HL-60 (cell line): ENCODE data around the gene LY6G6D.
A peak's percentile ranks its signal among the peaks of the same experiment; 100 is the strongest.

Experiments
- DNase-seq, 2 experiments: peaks; one replicate each; pipeline ENCODE4 v3.0.0-alpha.2; 2010 to 2020; ENCODE audit warnings: low read depth in 1 of 2, low spot score in 1 of 2
- H3K27ac ChIP-seq: fragments of 250-450 bp; sonication (Bioruptor Pico); replicated peaks from 2 replicates; pipeline ENCODE4 v1.5.1; 2020; ENCODE audit warnings: mild to moderate bottlenecking, moderate library complexity
- H3K27me3 ChIP-seq: fragments of 250-450 bp; sonication (Bioruptor Pico); 2 replicates; pipeline ENCODE4 v1.5.1; 2021; ENCODE audit warnings: mild to moderate bottlenecking, moderate library complexity; ENCODE audit not compliant: insufficient read depth, poor library complexity, severe bottlenecking
- H3K4me3 ChIP-seq: replicated peaks from 2 replicates; pipeline ENCODE4 v1.5.1; 2011; ENCODE audit warnings: mild to moderate bottlenecking, control low read depth, low read length; ENCODE audit not compliant: insufficient read depth
- CTCF ChIP-seq: IDR thresholded peaks from one replicate; pipeline ENCODE4 v1.5.1; 2011; ENCODE audit warnings: low read length, control low read depth, inconsistent platforms; ENCODE audit not compliant: insufficient read depth
- GABPA ChIP-seq: IDR thresholded peaks from 2 replicates; pipeline ENCODE4 v1.6.1; 2012; ENCODE audit warnings: low read depth
- POLR2AphosphoS5 ChIP-seq: IDR thresholded peaks from 2 replicates; pipeline ENCODE4 v1.6.1; 2012; ENCODE audit warnings: low read depth
- REST ChIP-seq: IDR thresholded peaks from 2 replicates; pipeline ENCODE4 v1.6.1; 2012; ENCODE audit warnings: low read depth; ENCODE audit not compliant: insufficient replicate concordance
- SPI1 ChIP-seq: IDR thresholded peaks from 2 replicates; pipeline ENCODE4 v1.6.1; 2012; ENCODE audit warnings: low read depth, mild to moderate bottlenecking, borderline replicate concordance

The LY6G6D gene

GRCh38 chr6:31689249-31690110 lies 25.7 kb upstream of the LY6G6D start:
- peak; percentile 35 for TF ChIP-seq CTCF
- no peak for TF ChIP-seq GABPA
- TF ChIP-seq POLR2AphosphoS5, result no peak
- TF ChIP-seq SPI1, result no peak
- Histone ChIP-seq H3K27me3 (no peaks in the 10 kb centered on the region), H3K4me3 (no peak overlapping the region), H3K27ac (no peak overlapping the region)
- DNase-seq, result no peak

GRCh38 chr6:31690231-31691077 lies 24.7 kb upstream of the LY6G6D start:
- DNase-seq, result no peak
- Histone ChIP-seq H3K27ac (no peak overlapping the region), H3K4me3 (no peak overlapping the region), H3K27me3 (no peaks in the 10 kb centered on the region)
- TF ChIP-seq POLR2AphosphoS5 (no peak), REST (no peak), GABPA (no peak), SPI1 (no peak), CTCF (no peak)

- TF ChIP-seq POLR2AphosphoS5 (no peak), GABPA (no peak), CTCF (no peak), REST (no peak), SPI1 (no peak)
- no peak overlapping the region for H3K27ac ChIP-seq
- DNase-seq, result no peak
- H3K27me3 ChIP-seq, result no peaks in the 10 kb centered on the region
- H3K4me3 ChIP-seq, result no peak overlapping the region
Observed at GRCh38 chr6:31691078-31691463, 24.1 kb upstream of the LY6G6D start.
